GM12878 (cell line): ENCODE measurements around the gene AGO4.

Source experiments
- ATF3 ChIP-seq: IDR thresholded peaks from 2 replicates; pipeline ENCODE4 v1.6.1; 2011; ENCODE audit warnings: low read depth, mild to moderate bottlenecking, low read length, moderate library complexity, borderline replicate concordance; ENCODE audit errors: extremely low read depth
- CREB1 ChIP-seq: IDR thresholded peaks from 2 replicates; pipeline ENCODE4 v1.6.1; 2012; ENCODE audit warnings: low read depth, mild to moderate bottlenecking, inconsistent platforms
- E2F4 ChIP-seq: IDR thresholded peaks from 2 replicates; pipeline ENCODE4 v1.6.1; 2012; ENCODE audit warnings: low read depth, low read length, improper control_type of control experiment
- EP300 ChIP-seq, 2 experiments: fragments of 150-350 bp in 1 of 2; IDR thresholded peaks; 2 replicates each; pipeline ENCODE4 v1.6.1; 2011 to 2012; ENCODE audit warnings: low read depth in 2 of 2, low read length in 2 of 2, borderline replicate concordance in 1 of 2, improper control_type of control experiment in 1 of 2, inconsistent platforms in 1 of 2; ENCODE audit not compliant: control insufficient read depth in 1 of 2
- FOS ChIP-seq: IDR thresholded peaks from 3 replicates; pipeline ENCODE4 v1.6.1; 2011; ENCODE audit warnings: borderline replicate concordance; ENCODE audit not compliant: insufficient read length; ENCODE audit errors: extremely low read depth
- GABPA ChIP-seq: IDR thresholded peaks from 2 replicates; pipeline ENCODE4 v1.6.1; 2014; ENCODE audit warnings: antibody characterized with exemption, low read depth, mild to moderate bottlenecking, inconsistent platforms
- JUNB ChIP-seq: IDR thresholded peaks from 2 replicates; pipeline ENCODE4 v1.6.1; 2016; ENCODE audit warnings: antibody characterized with exemption, mild to moderate bottlenecking
- POLR2A ChIP-seq: IDR thresholded peaks from 2 replicates; pipeline ENCODE4 v1.6.1; 2011; ENCODE audit warnings: low read depth, mild to moderate bottlenecking, low read length
- POLR2AphosphoS5 ChIP-seq: IDR thresholded peaks from 2 replicates; pipeline ENCODE4 v1.6.1; 2011; ENCODE audit warnings: mild to moderate bottlenecking, low read length, inconsistent platforms
- TARDBP ChIP-seq: IDR thresholded peaks from 2 replicates; pipeline ENCODE4 v1.6.1; 2016; ENCODE audit warnings: borderline replicate concordance
- ZNF24 ChIP-seq: fragments of 450-650 bp; IDR thresholded peaks from 2 replicates; pipeline ENCODE4 v1.6.1; 2017; ENCODE audit warnings: antibody characterized with exemption, mild to moderate bottlenecking
- TF ChIP-seq, protein P1 (sequence below), 3 experiments: IDR thresholded peaks in 2 of 3; conservative IDR thresholded peaks in 1 of 3; 2 replicates each; pipeline ENCODE4 v1.5.1; 2011; ENCODE audit warnings: low read depth in 3 of 3, low read length in 3 of 3, mild to moderate bottlenecking in 3 of 3, control low read depth in 2 of 3, moderate library complexity in 2 of 3, inconsistent platforms in 1 of 3, mixed read lengths in 1 of 3; ENCODE audit not compliant: control insufficient read depth in 2 of 3, insufficient read depth in 1 of 3; ENCODE audit errors: extremely low read depth in 1 of 3

DNA sequence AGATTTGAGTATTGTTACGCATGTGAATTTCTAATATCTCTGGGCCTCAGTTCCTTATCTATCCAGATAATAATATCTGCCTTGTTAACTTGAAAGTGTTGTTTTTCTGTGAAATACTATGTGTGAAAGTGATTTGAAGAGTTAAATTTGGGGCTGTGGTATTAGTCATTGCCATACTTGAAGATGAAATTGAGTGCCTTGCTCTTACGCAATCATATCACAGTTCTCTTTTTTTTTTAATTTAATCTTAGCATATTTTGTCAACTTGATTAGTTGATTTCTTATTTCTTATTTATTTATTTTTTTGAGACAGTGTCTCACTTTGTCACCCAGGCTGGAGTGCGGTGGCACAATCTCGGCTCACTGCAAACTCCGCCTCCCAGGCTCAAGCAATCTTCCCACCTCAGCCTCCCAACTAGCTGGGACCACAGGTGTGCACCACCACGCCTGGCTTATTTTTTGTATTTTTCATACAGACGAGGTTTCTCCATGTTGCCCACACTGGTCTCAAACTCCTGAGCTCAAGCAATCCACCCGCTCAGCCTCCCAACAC is 31.0 kb downstream of the AGO4 start:
- no peak for TF ChIP-seq POLR2AphosphoS5
- no peak for TF ChIP-seq CREB1
- TF ChIP-seq JUNB: no peak
- TF ChIP-seq TARDBP: no peak
- TF ChIP-seq ATF3: no peak
- TF ChIP-seq, protein P1, sequence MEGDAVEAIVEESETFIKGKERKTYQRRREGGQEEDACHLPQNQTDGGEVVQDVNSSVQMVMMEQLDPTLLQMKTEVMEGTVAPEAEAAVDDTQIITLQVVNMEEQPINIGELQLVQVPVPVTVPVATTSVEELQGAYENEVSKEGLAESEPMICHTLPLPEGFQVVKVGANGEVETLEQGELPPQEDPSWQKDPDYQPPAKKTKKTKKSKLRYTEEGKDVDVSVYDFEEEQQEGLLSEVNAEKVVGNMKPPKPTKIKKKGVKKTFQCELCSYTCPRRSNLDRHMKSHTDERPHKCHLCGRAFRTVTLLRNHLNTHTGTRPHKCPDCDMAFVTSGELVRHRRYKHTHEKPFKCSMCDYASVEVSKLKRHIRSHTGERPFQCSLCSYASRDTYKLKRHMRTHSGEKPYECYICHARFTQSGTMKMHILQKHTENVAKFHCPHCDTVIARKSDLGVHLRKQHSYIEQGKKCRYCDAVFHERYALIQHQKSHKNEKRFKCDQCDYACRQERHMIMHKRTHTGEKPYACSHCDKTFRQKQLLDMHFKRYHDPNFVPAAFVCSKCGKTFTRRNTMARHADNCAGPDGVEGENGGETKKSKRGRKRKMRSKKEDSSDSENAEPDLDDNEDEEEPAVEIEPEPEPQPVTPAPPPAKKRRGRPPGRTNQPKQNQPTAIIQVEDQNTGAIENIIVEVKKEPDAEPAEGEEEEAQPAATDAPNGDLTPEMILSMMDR (IDR thresholded peaks at IDR 0.05 in 2 of 3, conservative IDR thresholded peaks at IDR 0.05 in 1 of 3; ENCODE audit: control insufficient read depth in 2 of 3, extremely low read depth in 1 of 3, insufficient read depth in 1 of 3, low read depth in 3 of 3, low read length in 3 of 3): no peak
- no peak for TF ChIP-seq GABPA
- no peak for TF ChIP-seq ZNF24
- no peak for TF ChIP-seq POLR2A
- TF ChIP-seq EP300 (IDR thresholded peaks at IDR 0.05; ENCODE audit: borderline replicate concordance in 1 of 2, control insufficient read depth in 1 of 2, low read depth in 2 of 2, low read length in 2 of 2): no peak
- TF ChIP-seq FOS: no peak
- no peak for TF ChIP-seq E2F4
